ENCODE results near the gene SRM. TPM values are rescaled to one million over a fixed set of nuclear protein-coding genes. Genes with fewer than 3 reads are reported as not detected.

The SRM gene
- total RNA-seq, 2 experiments from 2014 or later, result 240 TPM

DNA sequence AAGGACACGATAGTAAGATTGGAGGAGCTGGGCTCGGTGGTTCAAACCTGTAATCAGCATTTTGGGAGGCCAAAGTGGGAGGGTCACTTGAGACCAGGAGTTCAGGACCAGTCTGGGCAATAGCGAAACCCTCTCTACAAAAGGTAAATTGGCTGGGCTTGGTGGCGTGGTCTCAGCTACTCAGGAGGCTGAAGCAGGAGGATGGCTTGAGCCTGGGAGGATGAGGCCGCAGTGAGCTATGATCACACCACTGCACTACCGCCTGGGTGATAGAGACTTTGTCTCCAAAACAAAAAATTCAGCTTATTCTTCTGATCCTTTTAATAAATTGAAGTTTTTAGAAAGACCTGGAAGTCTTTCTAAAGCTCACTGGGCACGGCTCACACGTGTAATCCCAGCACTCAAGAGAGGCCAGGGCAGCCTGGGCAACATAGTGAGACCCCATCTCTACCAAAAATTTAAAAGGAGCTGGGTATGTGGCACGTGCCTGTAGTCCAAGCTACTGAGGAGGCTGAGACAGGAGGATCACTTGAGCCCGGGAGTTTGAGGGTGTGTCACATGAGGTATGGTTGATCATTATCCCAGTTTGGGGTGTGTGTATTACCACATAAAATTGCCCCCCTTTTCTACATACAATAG lies 28.1 kb downstream of the SRM start:
- ChIA-PET POLR2A (interaction anchor here (0.6 to 1.1 kb wide), 7 partner anchors 10 to 617 kb away, joined by 3 to 4 read pairs (median 3); no protein-coding TSS in a partner anchor), CTCF (interaction anchor here (0.8 to 1.4 kb wide), 5 partner anchors 17 to 210 kb away, joined by 3 to 4 read pairs (median 3); no protein-coding TSS in a partner anchor)
- DNase-seq (no peak), ATAC-seq (peak; percentile 27)
- peaks cover 2% of the 10 kb centered on the region for H3K4me1 Mint-ChIP-seq (ENCODE audit: low read depth)
- intact Hi-C loops (cut with micrococcal nuclease), result no loop called here
- H3K27me3 Mint-ChIP-seq, result no peaks in the 10 kb centered on the region
- TF ChIP-seq CTCF (IDR thresholded peaks at IDR 0.05), result no peak
- H3K9me3 Mint-ChIP-seq, result no peaks in the 10 kb centered on the region
- H3K27ac Mint-ChIP-seq, result no peak overlapping the region
- no peak overlapping the region for H3K4me3 Mint-ChIP-seq
- peaks cover 6% of the 10 kb centered on the region for H3K36me3 Mint-ChIP-seq (ENCODE audit: low read depth)

GRCh38 chr1:11030865-11031264 lies 29.0 kb downstream of the SRM start:
- CTCF ChIA-PET, result interaction anchor here (1.3 kb wide), 1 partner anchor 7 kb away, joined by 5 read pairs; no protein-coding TSS in a partner anchor
- Mint-ChIP-seq H3K27ac (no peak overlapping the region), H3K4me3 (no peak overlapping the region), H3K36me3 (ENCODE audit: low read depth) (peaks cover 7% of the 10 kb centered on the region), H3K9me3 (no peaks in the 10 kb centered on the region), H3K4me1 (ENCODE audit: low read depth) (peaks cover 2% of the 10 kb centered on the region), H3K27me3 (no peaks in the 10 kb centered on the region)
- TF ChIP-seq CTCF (IDR thresholded peaks at IDR 0.05), result no peak
- DNase-seq (no peak), ATAC-seq (no peak)
- intact Hi-C loops (cut with micrococcal nuclease), result no loop called here
- POLR2A ChIA-PET, result interaction anchor here (1.1 kb wide), 2 partner anchors 23 kb away, joined by 3 to 4 read pairs; no protein-coding TSS in a partner anchor

DNA sequence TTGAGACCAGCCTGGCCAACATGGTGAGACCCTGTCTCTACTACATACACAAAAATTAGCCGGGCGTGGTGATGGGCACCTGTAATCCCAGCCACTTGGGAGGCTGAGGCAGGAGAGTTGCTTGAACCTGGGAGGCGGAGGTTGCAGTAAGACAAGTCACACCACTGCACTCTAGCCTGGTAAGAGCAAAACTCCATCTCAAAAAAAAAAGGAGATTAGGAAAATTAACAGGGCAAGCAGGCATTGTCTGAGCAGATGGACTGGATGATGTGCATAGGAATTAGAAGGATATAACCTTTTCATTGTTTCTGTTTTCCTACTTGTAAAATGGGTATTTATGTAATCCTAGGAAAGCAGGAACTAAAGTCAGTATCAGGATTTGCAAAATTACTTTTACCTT lies 31.8 kb downstream of the SRM start:
- Mint-ChIP-seq H3K36me3 (ENCODE audit: low read depth) (peaks cover 26% of the 10 kb centered on the region), H3K4me1 (ENCODE audit: low read depth) (peaks cover 14% of the 10 kb centered on the region), H3K27me3 (no peaks in the 10 kb centered on the region), H3K27ac (no peak overlapping the region), H3K9me3 (no peaks in the 10 kb centered on the region), H3K4me3 (no peak overlapping the region)
- ChIA-PET CTCF (interaction anchor here (1.6 kb wide), 1 partner anchor 9 kb away, joined by 16 read pairs; no protein-coding TSS in a partner anchor), POLR2A (no interaction called here)
- TF ChIP-seq CTCF (IDR thresholded peaks at IDR 0.05), result no peak
- DNase-seq, result no peak
- no peak for ATAC-seq
- intact Hi-C loops (cut with micrococcal nuclease), result no loop called here

DNA sequence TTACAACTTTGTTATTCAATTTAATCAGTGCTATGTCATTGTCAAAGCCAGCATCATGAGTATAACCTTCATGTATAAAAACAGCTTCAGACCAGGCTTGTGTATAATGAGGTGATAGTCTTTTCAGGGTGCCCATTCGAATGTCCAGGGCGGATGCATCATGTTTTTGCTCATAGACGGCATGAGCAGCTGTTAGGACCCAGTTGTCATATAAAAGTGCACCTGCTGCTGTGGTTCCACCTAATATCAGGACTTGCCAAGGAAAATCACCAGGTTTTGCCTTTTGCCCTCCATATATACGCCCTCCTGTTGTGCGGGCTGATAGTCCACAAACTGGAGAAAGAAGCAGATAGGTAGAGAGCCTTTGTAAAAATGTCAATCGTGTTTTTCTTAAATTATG lies 32.5 kb downstream of the SRM start:
- POLR2A ChIA-PET, result interaction anchor here (0.5 to 1.1 kb wide), 3 partner anchors 10 to 264 kb away, joined by 3 to 5 read pairs (median 3); partner anchors contain the start of gene TARDBP
- H3K4me1 Mint-ChIP-seq (ENCODE audit: low read depth), result peaks cover 16% of the 10 kb centered on the region
- H3K27me3 Mint-ChIP-seq, result no peaks in the 10 kb centered on the region
- H3K4me3 Mint-ChIP-seq, result no peak overlapping the region
- CTCF ChIA-PET, result interaction anchor here (1.6 kb wide), 1 partner anchor 10 kb away, joined by 16 read pairs; no protein-coding TSS in a partner anchor
- peaks cover 31% of the 10 kb centered on the region for H3K36me3 Mint-ChIP-seq (ENCODE audit: low read depth)
- ATAC-seq, result no peak
- TF ChIP-seq CTCF (IDR thresholded peaks at IDR 0.05), result no peak
- H3K9me3 Mint-ChIP-seq, result no peaks in the 10 kb centered on the region
- DNase-seq, result no peak
- intact Hi-C loops (cut with micrococcal nuclease), result no loop called here
- no peak overlapping the region for H3K27ac Mint-ChIP-seq

DNA sequence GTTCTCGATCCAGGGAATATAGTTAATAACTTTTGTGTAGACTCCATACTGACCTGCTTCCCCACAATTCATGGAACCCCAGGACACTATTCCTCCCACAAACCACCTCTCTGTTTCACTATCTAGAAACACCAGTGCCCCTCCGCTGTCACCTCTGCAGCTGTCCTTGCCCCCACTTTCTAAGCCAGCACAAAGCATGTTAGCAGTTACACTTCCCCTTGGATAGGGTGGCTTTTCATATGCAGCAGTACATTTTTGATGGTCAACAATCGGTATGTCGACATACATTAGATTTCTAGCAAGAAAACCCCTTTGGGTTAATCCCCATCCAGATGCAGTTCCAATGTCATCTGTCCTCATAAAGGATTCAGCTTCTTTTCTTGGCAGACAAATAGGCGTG lies 32.9 kb downstream of the SRM start:
- Mint-ChIP-seq H3K4me1 (ENCODE audit: low read depth) (peaks cover 17% of the 10 kb centered on the region), H3K36me3 (ENCODE audit: low read depth) (peaks cover 35% of the 10 kb centered on the region), H3K27ac (peak overlapping the region; percentile 9), H3K9me3 (no peaks in the 10 kb centered on the region), H3K27me3 (no peaks in the 10 kb centered on the region), H3K4me3 (no peak overlapping the region)
- no peak for TF ChIP-seq CTCF (IDR thresholded peaks at IDR 0.05)
- ChIA-PET CTCF (interaction anchor here (1.6 kb wide), 1 partner anchor 10 kb away, joined by 16 read pairs; no protein-coding TSS in a partner anchor), POLR2A (interaction anchor here (0.5 to 1.1 kb wide), 3 partner anchors 11 to 264 kb away, joined by 3 to 5 read pairs (median 3); partner anchors contain the start of gene TARDBP)
- DNase-seq (no peak), ATAC-seq (no peak)
- intact Hi-C loops (cut with micrococcal nuclease), result no loop called here

Measured in activated CD8-positive, alpha-beta T cell treated with anti-CD3 and anti-CD28 coated beads for 36 hours (primary cell).